ENCODE data around the gene CPED1.
"Not testable (repeated sequence)": the region's sequence is repeated elsewhere in the genome, so short reads cannot be mapped to it uniquely, and the experiment has no call there.

Gene CPED1

GRCh38 chr7:121049897-121050296 is 61.4 kb downstream of the CPED1 start:
- Histone ChIP-seq H3K9me3 (ENCODE audit: control insufficient read depth, insufficient read depth, low read length) (no peaks in the 10 kb centered on the region), H3K36me3 (ENCODE audit: control insufficient read depth, insufficient read depth, low read length) (no peaks in the 10 kb centered on the region), H3K4me3 (ENCODE audit: low read length) (no peak overlapping the region), H3K27me3 (ENCODE audit: control insufficient read depth, insufficient read depth, low read length) (no peaks in the 10 kb centered on the region), H3K27ac (ENCODE audit: low read length) (no peak overlapping the region), H3K4me1 (ENCODE audit: control insufficient read depth, insufficient read depth, low read length) (no peaks in the 10 kb centered on the region; the same call in 1 of the 2 replicates)
- no peak for DNase-seq (ENCODE audit: low read depth, low spot score)

GRCh38 chr7:121053219-121053618 is 64.7 kb downstream of the CPED1 start:
- no peaks in the 10 kb centered on the region for H3K36me3 ChIP-seq (ENCODE audit: control insufficient read depth, insufficient read depth, low read length)
- WGBS (ENCODE audit: insufficient coverage, insufficient read length), result no CpG with 5 or more reads among the region's 1 CpG

GRCh38 chr7:121054925-121055324 is 66.4 kb downstream of the CPED1 start:
- Histone ChIP-seq H3K36me3 (ENCODE audit: control insufficient read depth, insufficient read depth, low read length) (no peaks in the 10 kb centered on the region), H3K9me3 (ENCODE audit: control insufficient read depth, insufficient read depth, low read length) (no peaks in the 10 kb centered on the region), H3K4me3 (ENCODE audit: low read length) (no peak overlapping the region), H3K27me3 (ENCODE audit: control insufficient read depth, insufficient read depth, low read length) (no peaks in the 10 kb centered on the region), H3K27ac (ENCODE audit: low read length) (no peak overlapping the region), H3K4me1 (ENCODE audit: control insufficient read depth, insufficient read depth, low read length) (no peaks in the 10 kb centered on the region)
- no peak for DNase-seq (ENCODE audit: low read depth, low spot score)
- no CpG with 5 or more reads among the region's 1 CpG for WGBS (ENCODE audit: insufficient coverage, insufficient read length)

More at GRCh38 chr7:121053219-121053618, 64.7 kb downstream of the CPED1 start:
- no peaks in the 10 kb centered on the region for H3K9me3 ChIP-seq (ENCODE audit: control insufficient read depth, insufficient read depth, low read length)
- H3K27ac ChIP-seq (ENCODE audit: low read length), result no peak overlapping the region
- H3K4me1 ChIP-seq (ENCODE audit: control insufficient read depth, insufficient read depth, low read length), result no peaks in the 10 kb centered on the region; the same call in 1 of the 2 replicates
- no peak for DNase-seq (ENCODE audit: low read depth, low spot score)
- H3K4me3 ChIP-seq (ENCODE audit: low read length), result no peak overlapping the region
- H3K27me3 ChIP-seq (ENCODE audit: control insufficient read depth, insufficient read depth, low read length), result no peaks in the 10 kb centered on the region

GRCh38 chr7:121057878-121058277 is 69.4 kb downstream of the CPED1 start:
- H3K4me3 ChIP-seq (ENCODE audit: low read length), result no peak overlapping the region
- H3K36me3 ChIP-seq (ENCODE audit: control insufficient read depth, insufficient read depth, low read length), result no peaks in the 10 kb centered on the region
- WGBS (ENCODE audit: insufficient coverage, insufficient read length), result no CpG with 5 or more reads among the region's 5 CpGs
- H3K27me3 ChIP-seq (ENCODE audit: control insufficient read depth, insufficient read depth, low read length), result no peaks in the 10 kb centered on the region
- H3K4me1 ChIP-seq (ENCODE audit: control insufficient read depth, insufficient read depth, low read length), result no peaks in the 10 kb centered on the region
- DNase-seq (ENCODE audit: low read depth, low spot score), result no peak
- H3K9me3 ChIP-seq (ENCODE audit: control insufficient read depth, insufficient read depth, low read length), result no peaks in the 10 kb centered on the region
- H3K27ac ChIP-seq (ENCODE audit: low read length), result no peak overlapping the region

GRCh38 chr7:121058975-121059374 is 70.5 kb downstream of the CPED1 start:
- no peaks in the 10 kb centered on the region for H3K9me3 ChIP-seq (ENCODE audit: control insufficient read depth, insufficient read depth, low read length)
- no CpG with 5 or more reads among the region's 2 CpGs for WGBS (ENCODE audit: insufficient coverage, insufficient read length)
- H3K4me1 ChIP-seq (ENCODE audit: control insufficient read depth, insufficient read depth, low read length), result no peaks in the 10 kb centered on the region
- H3K36me3 ChIP-seq (ENCODE audit: control insufficient read depth, insufficient read depth, low read length), result no peaks in the 10 kb centered on the region
- H3K27ac ChIP-seq (ENCODE audit: low read length), result no peak overlapping the region
- no peak for DNase-seq (ENCODE audit: low read depth, low spot score)
- H3K27me3 ChIP-seq (ENCODE audit: control insufficient read depth, insufficient read depth, low read length), result no peaks in the 10 kb centered on the region
- no peak overlapping the region for H3K4me3 ChIP-seq (ENCODE audit: low read length)

- H3K4me1 ChIP-seq (ENCODE audit: control insufficient read depth, insufficient read depth, low read length); H3K36me3 ChIP-seq (ENCODE audit: control insufficient read depth, insufficient read depth, low read length); H3K27ac ChIP-seq (ENCODE audit: low read length); H3K27me3 ChIP-seq (ENCODE audit: control insufficient read depth, insufficient read depth, low read length); H3K9me3 ChIP-seq (ENCODE audit: control insufficient read depth, insufficient read depth, low read length); H3K4me3 ChIP-seq (ENCODE audit: low read length); DNase-seq (ENCODE audit: low read depth, low spot score): not testable (repeated sequence)
- no CpG with 5 or more reads among the region's 40 CpGs for WGBS (ENCODE audit: insufficient coverage, insufficient read length)
Observed at GRCh38 chr7:121059979-121060509, 71.5 kb downstream of the CPED1 start.

GRCh38 chr7:121061677-121062582 is 73.4 kb downstream of the CPED1 start:
- WGBS (ENCODE audit: insufficient coverage, insufficient read length), result 100% methylated on average over 2 of the region's 5 CpGs

GRCh38 chr7:121062671-121063279 is 74.3 kb downstream of the CPED1 start:
- H3K36me3 ChIP-seq (ENCODE audit: control insufficient read depth, insufficient read depth, low read length), result no peaks in the 10 kb centered on the region
- no CpG with 5 or more reads among the region's 11 CpGs for WGBS (ENCODE audit: insufficient coverage, insufficient read length)
- H3K9me3 ChIP-seq (ENCODE audit: control insufficient read depth, insufficient read depth, low read length), result no peaks in the 10 kb centered on the region
- H3K27ac ChIP-seq (ENCODE audit: low read length), result no peak overlapping the region
- H3K4me3 ChIP-seq (ENCODE audit: low read length), result no peak overlapping the region
- no peak for DNase-seq (ENCODE audit: low read depth, low spot score)
- no peaks in the 10 kb centered on the region for H3K4me1 ChIP-seq (ENCODE audit: control insufficient read depth, insufficient read depth, low read length)
- H3K27me3 ChIP-seq (ENCODE audit: control insufficient read depth, insufficient read depth, low read length), result no peaks in the 10 kb centered on the region

More at GRCh38 chr7:121061677-121062582, 73.4 kb downstream of the CPED1 start:
- no peak for DNase-seq (ENCODE audit: low read depth, low spot score)
- no peaks in the 10 kb centered on the region for H3K4me1 ChIP-seq (ENCODE audit: control insufficient read depth, insufficient read depth, low read length)
- no peak overlapping the region for H3K27ac ChIP-seq (ENCODE audit: low read length)
- H3K36me3 ChIP-seq (ENCODE audit: control insufficient read depth, insufficient read depth, low read length), result no peaks in the 10 kb centered on the region
- H3K27me3 ChIP-seq (ENCODE audit: control insufficient read depth, insufficient read depth, low read length), result no peaks in the 10 kb centered on the region
- H3K4me3 ChIP-seq (ENCODE audit: low read length), result no peak overlapping the region
- no peaks in the 10 kb centered on the region for H3K9me3 ChIP-seq (ENCODE audit: control insufficient read depth, insufficient read depth, low read length)

GRCh38 chr7:121067717-121068116 is 79.2 kb downstream of the CPED1 start:
- not testable (repeated sequence) for H3K4me3 ChIP-seq (ENCODE audit: low read length); H3K9me3 ChIP-seq (ENCODE audit: control insufficient read depth, insufficient read depth, low read length); DNase-seq (ENCODE audit: low read depth, low spot score); H3K27ac ChIP-seq (ENCODE audit: low read length); H3K36me3 ChIP-seq (ENCODE audit: control insufficient read depth, insufficient read depth, low read length); H3K27me3 ChIP-seq (ENCODE audit: control insufficient read depth, insufficient read depth, low read length); H3K4me1 ChIP-seq (ENCODE audit: control insufficient read depth, insufficient read depth, low read length)
- WGBS (ENCODE audit: insufficient coverage, insufficient read length), result no CpG with 5 or more reads among the region's 2 CpGs

GRCh38 chr7:121069346-121070100 is 81.0 kb downstream of the CPED1 start:
- DNase-seq (ENCODE audit: low read depth, low spot score), result no peak
- no peaks in the 10 kb centered on the region for H3K9me3 ChIP-seq (ENCODE audit: control insufficient read depth, insufficient read depth, low read length)
- no CpG with 5 or more reads among the region's 4 CpGs for WGBS (ENCODE audit: insufficient coverage, insufficient read length)
- no peaks in the 10 kb centered on the region for H3K27me3 ChIP-seq (ENCODE audit: control insufficient read depth, insufficient read depth, low read length)
- no peaks in the 10 kb centered on the region for H3K36me3 ChIP-seq (ENCODE audit: control insufficient read depth, insufficient read depth, low read length)
- no peaks in the 10 kb centered on the region for H3K4me1 ChIP-seq (ENCODE audit: control insufficient read depth, insufficient read depth, low read length)
- H3K4me3 ChIP-seq (ENCODE audit: low read length), result no peak overlapping the region
- H3K27ac ChIP-seq (ENCODE audit: low read length), result no peak overlapping the region

Data from iPS DF 6.9 (cell line).